ENCODE measurements around the gene RAB10. TPM values are rescaled to one million over a fixed set of nuclear protein-coding genes. Genes with fewer than 3 reads are reported as not detected.
"Not testable (repeated sequence)": the region's sequence is repeated elsewhere in the genome, so short reads cannot be mapped to it uniquely, and the experiment has no call there.

RAB10 gene
- total RNA-seq, 4 donors from 2014 or later = 89.5 to 140 (median 134) TPM

DNA sequence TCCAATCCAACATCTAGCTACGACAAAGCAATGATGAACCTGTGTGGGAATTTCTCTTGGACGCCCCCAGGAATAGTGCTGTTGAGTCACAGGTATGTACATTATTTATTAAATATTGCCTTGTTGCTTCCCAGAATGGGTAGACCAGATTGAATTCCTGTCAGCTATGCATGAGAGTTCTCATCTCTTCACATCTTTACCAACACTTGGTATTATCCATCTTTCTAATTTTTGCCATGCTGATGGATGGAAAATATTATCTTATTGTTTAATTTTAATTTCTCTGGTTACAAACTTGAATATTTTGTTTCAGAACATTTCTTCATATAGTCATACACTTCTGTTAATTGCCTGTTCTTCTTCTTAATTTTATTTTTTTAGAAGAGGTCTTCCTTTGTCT lies 9.6 kb upstream of the RAB10 start:
- DNase-seq = no peak
- no peaks in the 10 kb centered on the region for H3K27me3 ChIP-seq
- H3K27ac ChIP-seq = no peak overlapping the region
- H3K4me3 ChIP-seq (replicated peaks in 1 of 3) = no peak overlapping the region
- intact Hi-C loops (cut with DNase I) = no loop called here
- no peaks in the 10 kb centered on the region for H3K36me3 ChIP-seq
- no peak for TF ChIP-seq POLR2A (IDR thresholded peaks at IDR 0.05)
- TF ChIP-seq, protein P1, sequence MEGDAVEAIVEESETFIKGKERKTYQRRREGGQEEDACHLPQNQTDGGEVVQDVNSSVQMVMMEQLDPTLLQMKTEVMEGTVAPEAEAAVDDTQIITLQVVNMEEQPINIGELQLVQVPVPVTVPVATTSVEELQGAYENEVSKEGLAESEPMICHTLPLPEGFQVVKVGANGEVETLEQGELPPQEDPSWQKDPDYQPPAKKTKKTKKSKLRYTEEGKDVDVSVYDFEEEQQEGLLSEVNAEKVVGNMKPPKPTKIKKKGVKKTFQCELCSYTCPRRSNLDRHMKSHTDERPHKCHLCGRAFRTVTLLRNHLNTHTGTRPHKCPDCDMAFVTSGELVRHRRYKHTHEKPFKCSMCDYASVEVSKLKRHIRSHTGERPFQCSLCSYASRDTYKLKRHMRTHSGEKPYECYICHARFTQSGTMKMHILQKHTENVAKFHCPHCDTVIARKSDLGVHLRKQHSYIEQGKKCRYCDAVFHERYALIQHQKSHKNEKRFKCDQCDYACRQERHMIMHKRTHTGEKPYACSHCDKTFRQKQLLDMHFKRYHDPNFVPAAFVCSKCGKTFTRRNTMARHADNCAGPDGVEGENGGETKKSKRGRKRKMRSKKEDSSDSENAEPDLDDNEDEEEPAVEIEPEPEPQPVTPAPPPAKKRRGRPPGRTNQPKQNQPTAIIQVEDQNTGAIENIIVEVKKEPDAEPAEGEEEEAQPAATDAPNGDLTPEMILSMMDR (IDR thresholded peaks at IDR 0.05) = no peak
- WGBS, 2 donors = 95 to 100% methylated on average over 2 of the region's 2 CpGs
- H3K9me3 ChIP-seq = no peaks in the 10 kb centered on the region
- peaks cover 9 to 13% of the 10 kb centered on the region in 2 donors for H3K4me1 ChIP-seq

DNA sequence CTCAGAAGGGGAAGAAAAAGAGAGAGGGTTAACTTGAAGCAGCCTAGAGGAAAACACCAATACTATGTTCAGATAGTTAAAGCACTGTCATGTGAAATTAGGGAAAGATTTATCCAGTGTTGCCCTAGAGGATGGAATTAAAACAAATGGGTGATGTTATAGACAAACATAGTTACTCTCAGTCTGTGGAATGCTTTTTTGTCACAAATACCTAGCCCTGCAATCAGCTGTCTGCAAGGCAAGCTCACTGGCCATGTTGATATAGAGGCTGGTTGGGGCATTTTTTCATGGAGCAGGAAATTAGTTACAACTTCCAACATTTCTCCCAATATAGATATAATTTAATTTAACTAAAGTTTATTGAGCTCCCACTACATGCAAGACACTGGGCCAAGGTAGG lies 8.4 kb upstream of the RAB10 start:
- TF ChIP-seq, protein P1 (IDR thresholded peaks at IDR 0.05) = no peak
- TF ChIP-seq POLR2A (IDR thresholded peaks at IDR 0.05) = no peak
- Histone ChIP-seq H3K27ac (no peak overlapping the region), H3K36me3 (no peaks in the 10 kb centered on the region), H3K4me3 (replicated peaks in 1 of 3) (no peak overlapping the region), H3K9me3 (no peaks in the 10 kb centered on the region), H3K27me3 (no peaks in the 10 kb centered on the region), H3K4me1 (peaks cover 3 to 4% of the 10 kb centered on the region in 2 donors)
- intact Hi-C loops (cut with DNase I) = no loop called here
- DNase-seq = no peak

DNA sequence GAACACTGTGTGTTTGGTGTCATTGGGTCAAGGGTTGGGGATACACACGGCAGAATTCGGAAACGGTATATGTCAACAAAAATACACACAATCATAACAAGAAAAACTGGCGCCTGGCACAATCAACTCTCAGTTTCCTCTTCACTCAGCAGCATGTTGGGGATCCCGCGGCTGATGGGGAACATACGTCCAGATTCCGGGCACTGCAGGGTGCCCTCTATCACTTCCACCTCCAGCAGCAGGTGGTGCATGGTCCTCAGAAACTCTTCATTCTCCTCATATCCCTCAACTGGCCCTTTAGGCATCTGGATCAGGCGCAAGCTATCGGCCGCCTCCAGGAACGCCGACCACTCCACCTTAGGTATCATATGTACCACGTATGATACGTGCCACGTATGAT lies 5.8 kb upstream of the RAB10 start:
- 91 to 93% methylated on average over 16 of the region's 16 CpGs for WGBS, 2 donors

DNA sequence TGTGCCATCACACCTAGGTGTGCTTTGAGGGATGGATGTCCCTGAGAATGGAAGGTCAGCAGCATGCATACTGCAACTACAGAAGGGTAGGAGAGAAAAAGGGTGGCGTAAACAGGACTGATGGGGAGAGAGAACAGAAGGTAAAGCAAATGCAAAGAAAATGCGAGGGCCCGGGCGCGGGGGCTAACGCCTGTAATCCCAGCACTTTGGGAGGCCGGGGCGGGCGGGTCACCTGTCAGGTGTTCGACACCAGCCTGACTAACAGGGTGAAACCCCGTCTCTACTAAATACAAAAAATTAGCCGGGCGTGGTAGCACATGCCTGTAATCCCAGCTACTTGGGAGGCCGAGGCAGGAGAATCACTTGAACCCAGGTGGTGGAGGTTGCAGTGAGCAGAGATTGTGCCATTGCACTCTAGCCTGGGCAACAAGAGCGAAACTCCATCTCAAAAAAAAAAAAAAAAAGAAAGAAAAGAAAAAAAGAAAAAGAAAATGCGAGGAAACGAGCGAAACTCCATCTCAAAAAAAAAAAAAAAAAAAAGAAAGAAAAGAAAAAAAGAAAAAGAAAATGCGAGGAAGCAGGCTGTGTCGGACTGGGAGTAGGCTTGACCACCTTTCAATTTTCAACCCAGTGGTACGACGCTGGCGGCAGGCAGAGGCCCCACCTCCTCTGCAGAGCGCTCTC lies 1.2 kb upstream of the RAB10 start:
- H3K36me3 ChIP-seq; H3K9me3 ChIP-seq; intact Hi-C loops (cut with DNase I); H3K27me3 ChIP-seq; DNase-seq: not testable (repeated sequence)
- peaks cover 9 to 22% of the 10 kb centered on the region in 2 donors for H3K4me1 ChIP-seq
- H3K4me3 ChIP-seq (replicated peaks in 1 of 3) = peak overlapping the region in 2 of 3 donors; percentile 29 to 96
- H3K27ac ChIP-seq = peak overlapping the region; percentile 82 to 97 (median 95)
- WGBS, 2 donors = 38 to 40% methylated on average over 23 to 24 of the region's 24 CpGs

More for the DNA sequence above, 5.8 kb upstream of the RAB10 start:
- H3K4me1 ChIP-seq; H3K9me3 ChIP-seq; H3K36me3 ChIP-seq; DNase-seq; H3K27me3 ChIP-seq; intact Hi-C loops (cut with DNase I); H3K27ac ChIP-seq; H3K4me3 ChIP-seq (replicated peaks in 1 of 3): not testable (repeated sequence)

DNA sequence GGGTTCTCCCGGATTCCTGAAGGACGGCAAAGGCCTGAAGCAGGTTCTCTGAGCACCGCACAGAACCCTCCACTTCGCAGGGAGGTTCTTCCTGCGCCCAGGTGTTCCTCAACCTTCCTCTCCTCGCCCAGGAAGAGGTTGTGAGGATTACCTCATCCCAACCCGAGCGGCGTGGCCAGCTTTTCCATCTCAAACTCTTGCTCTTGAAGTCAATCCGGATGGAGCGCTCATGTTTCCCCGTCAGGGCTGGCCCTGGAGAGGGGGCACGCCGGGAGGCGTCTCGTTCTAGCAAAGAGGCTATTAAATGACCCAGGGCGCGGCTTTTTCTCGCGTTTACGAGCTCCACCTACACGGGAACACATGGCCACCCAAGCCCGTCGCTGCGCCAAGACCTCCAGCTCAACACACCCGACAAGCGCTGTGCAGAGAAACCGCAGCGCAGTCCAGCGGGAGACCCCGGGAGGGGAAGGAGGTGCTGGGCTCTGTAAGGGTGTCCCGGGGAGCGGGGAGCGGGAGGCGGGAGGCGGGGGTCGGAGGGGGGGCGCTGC lies 540 bp upstream of the RAB10 start:
- H3K27ac ChIP-seq = peak overlapping the region; percentile 82 to 97 (median 95)
- peaks cover 9 to 28% of the 10 kb centered on the region in 2 donors for H3K4me1 ChIP-seq
- no peaks in the 10 kb centered on the region for H3K27me3 ChIP-seq
- H3K4me3 ChIP-seq (replicated peaks in 1 of 3) = peak overlapping the region in 2 of 3 donors; percentile 29 to 96
- TF ChIP-seq POLR2A (IDR thresholded peaks at IDR 0.05) = peak in 1 of 2 donors; percentile 68
- TF ChIP-seq, protein P1 (IDR thresholded peaks at IDR 0.05) = no peak
- no peaks in the 10 kb centered on the region for H3K9me3 ChIP-seq
- peak; percentile 82 for DNase-seq
- 1% methylated on average over 9 to 21 of the region's 38 CpGs for WGBS, 2 donors
- H3K36me3 ChIP-seq = no peaks in the 10 kb centered on the region
- intact Hi-C loops (cut with DNase I) = no loop called here

DNA sequence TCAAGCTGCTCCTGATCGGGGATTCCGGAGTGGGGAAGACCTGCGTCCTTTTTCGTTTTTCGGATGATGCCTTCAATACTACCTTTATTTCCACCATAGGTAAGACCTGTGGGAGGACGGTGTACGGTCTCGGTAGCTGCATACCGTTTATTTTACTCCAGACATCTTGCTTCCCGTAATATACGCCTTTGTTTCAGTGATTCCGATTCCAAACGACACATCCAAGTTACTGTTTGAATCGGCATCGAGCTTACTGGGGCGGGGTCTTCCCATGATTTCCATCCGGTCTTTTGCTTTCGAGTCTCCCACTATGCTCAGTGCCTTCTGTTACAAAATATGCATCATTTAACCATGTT lies 731 bp downstream of the RAB10 start:
- TF ChIP-seq POLR2A (IDR thresholded peaks at IDR 0.05) = no peak
- TF ChIP-seq, protein P1 (IDR thresholded peaks at IDR 0.05) = no peak
- Histone ChIP-seq H3K4me1 (peaks cover 14 to 28% of the 10 kb centered on the region in 2 donors), H3K27ac (peak overlapping the region in 2 of 3 donors; percentile 82 to 97), H3K9me3 (no peaks in the 10 kb centered on the region), H3K4me3 (replicated peaks in 1 of 3) (peak overlapping the region; percentile 49 to 96 (median 72)), H3K27me3 (no peaks in the 10 kb centered on the region), H3K36me3 (no peaks in the 10 kb centered on the region)
- intact Hi-C loops (cut with DNase I) = no loop called here
- DNase-seq = no peak
- 0% methylated on average over 18 of the region's 18 CpGs for WGBS, 2 donors

All from thyroid gland (tissue), 4 donors.